WTC11 (cell line): Measurements from ENCODE around the gene SLC19A2.

ENCODE experiments used
- CBFB ChIP-seq: sonication (generic); formaldehyde crosslinking; IDR thresholded peaks from 2 replicates; pipeline ENCODE4 v1.8.1; 2022; ENCODE audit warnings: mild to moderate bottlenecking, low read depth, missing genetic modification reagents
- CREB1 ChIP-seq: sonication (generic); formaldehyde crosslinking; IDR thresholded peaks from 2 replicates; pipeline ENCODE4 v1.8.0; 2023; ENCODE audit warnings: mild to moderate bottlenecking, missing genetic modification reagents
- CTCF ChIP-seq: fragments of 200-600 bp; IDR thresholded peaks from 2 replicates; pipeline ENCODE4 v1.8.0; 2022; ENCODE audit warnings: antibody characterized with exemption
- ELF4 ChIP-seq: sonication (generic); formaldehyde crosslinking; IDR thresholded peaks from 2 replicates; pipeline ENCODE4 v1.8.1; 2022; ENCODE audit warnings: low read depth, mild to moderate bottlenecking, moderate library complexity, missing genetic modification reagents

- TF ChIP-seq CTCF (no peak), CBFB (no peak), ELF4 (CRISPR knock-in tag) (no peak), CREB1 (CRISPR knock-in tag) (no peak)
Measured at GRCh38 chr1:169491845-169492281, 6.1 kb upstream of the SLC19A2 start.
